ENCODE data around the gene VKORC1.
A peak's percentile ranks its signal among the peaks of the same experiment; 100 is the strongest.
"Not testable (repeated sequence)": the region's sequence is repeated elsewhere in the genome, so short reads cannot be mapped to it uniquely, and the experiment has no call there.

Gene VKORC1

DNA sequence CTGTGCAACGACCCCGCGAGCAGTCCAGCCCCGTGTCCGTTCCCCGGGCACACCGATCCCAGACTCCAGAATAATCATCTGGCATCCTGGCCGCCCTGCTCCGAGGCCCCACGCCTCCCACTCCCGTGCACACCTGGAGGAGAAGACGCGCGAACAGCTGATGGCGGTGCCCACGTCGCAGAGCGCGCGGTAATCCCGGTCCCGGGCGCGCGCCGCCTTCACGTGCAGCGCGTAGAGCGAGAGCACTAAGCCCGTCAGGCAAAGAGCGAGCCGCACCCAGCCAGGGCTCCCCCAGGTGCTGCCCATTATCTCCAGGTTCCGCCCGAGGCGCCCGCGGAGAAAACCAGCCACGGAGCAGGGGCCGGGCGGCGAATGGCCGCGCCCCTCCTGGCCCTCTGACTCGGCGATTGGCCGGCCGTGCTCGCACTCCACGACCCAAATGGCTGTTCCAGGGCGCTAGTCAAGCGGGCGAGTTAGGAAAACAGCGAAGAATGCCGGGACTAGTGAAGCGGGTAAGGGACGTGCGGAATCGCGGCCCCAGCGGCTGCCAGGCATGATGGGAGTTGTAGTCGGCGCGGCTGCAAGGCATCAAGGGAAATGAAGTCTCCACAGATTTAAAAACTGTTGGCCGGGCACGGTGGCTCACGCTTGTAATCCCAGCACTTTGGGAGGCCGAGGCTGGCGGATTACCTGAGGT lies at the start of gene VKORC1:
VKORC1 (minus strand) TSS at position 374 of the 697 bp plus-strand sequence; CDS start at position 306, 68 bp downstream.
- DNase-seq: peak; percentile 86 to 89

DNA sequence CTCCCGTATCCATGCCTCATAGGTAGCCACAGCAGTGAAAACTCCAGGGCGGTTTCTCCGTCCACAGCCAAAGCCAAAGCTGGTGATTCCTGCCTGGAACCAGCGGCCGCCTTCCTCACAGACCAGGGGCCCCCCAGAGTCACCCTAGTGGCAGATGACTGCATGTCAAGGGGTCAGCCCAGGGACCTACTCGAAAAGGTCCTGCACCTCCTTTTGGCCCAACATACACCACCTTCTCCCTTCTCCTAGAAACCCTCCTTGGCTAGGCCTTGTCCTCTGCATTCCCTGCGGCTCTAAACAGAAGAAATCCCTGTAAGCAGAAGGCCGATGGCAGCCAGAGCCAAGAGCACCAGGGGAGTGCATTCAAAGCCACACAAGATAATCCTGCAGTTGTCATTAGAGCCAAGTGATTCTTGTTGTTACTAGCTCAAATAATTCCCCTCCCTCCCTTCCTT lies 49.1 kb upstream of the VKORC1 start:
- no peak for DNase-seq

GRCh38 chr16:31143011-31143693 lies 48.6 kb upstream of the VKORC1 start:
- DNase-seq: no peak

GRCh38 chr16:31142109-31143010 lies 47.8 kb upstream of the VKORC1 start:
- DNase-seq: peak; percentile 86 to 87

GRCh38 chr16:31141489-31142108 lies 47.0 kb upstream of the VKORC1 start:
- no peak for DNase-seq

DNA sequence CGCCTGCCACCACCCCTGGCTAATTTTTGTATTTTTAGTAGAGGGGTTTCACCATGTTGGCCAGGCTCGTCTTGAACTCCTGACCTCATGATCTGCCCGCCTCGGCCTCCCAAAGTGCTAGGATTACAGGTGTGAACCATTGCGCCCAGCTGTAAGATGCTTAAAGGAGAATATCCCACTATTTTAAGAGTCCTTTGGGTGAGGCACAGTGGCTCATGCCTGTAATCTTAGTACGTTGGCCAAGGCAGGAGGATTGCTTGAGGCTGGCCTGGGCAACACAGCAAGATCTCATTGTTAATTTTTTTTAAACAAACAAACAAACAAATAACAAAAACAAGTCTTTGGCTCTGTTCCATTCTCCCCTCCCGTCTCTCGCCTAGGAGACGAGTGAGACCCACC lies 46.5 kb upstream of the VKORC1 start:
- DNase-seq: not testable (repeated sequence)

- no peak for DNase-seq
These were observed 44.3 kb upstream of the VKORC1 start for GRCh38 chr16:31138621-31139578.

DNA sequence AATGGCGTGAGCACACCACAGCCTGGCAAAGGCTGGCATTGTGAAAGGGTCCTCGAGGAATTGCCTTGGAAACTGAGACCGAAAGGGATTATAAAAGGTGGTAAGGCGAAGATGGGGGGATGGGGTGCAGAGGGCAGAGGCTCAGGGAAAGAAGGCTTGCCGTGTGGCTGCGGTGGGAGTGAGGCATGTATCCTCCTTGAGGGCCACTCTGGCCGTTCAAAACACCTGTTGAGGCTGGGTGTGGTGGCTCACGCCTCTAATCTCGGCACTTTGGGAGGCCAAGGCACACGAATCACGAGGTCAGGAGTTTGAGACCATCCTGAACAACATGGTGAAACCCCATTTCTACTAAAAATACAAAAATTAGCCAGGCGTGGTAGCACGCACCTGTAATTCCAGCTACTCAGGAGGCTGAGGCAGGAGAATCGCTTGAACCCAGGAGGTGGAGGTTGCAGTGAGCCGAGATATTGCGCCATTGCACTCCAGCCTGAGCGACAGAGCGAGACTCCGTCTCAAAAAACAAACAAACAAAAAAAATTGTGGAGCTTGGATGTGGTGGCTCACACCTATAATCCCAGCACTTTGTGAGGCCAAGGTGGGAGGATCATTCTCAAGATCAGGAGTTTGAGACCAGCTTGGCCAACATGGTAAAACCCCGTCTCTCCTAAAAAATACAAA lies 42.4 kb upstream of the VKORC1 start:
- not testable (repeated sequence) for DNase-seq

- no peak for DNase-seq
These were observed 41.7 kb upstream of the VKORC1 start for GRCh38 chr16:31136287-31136662.

DNA sequence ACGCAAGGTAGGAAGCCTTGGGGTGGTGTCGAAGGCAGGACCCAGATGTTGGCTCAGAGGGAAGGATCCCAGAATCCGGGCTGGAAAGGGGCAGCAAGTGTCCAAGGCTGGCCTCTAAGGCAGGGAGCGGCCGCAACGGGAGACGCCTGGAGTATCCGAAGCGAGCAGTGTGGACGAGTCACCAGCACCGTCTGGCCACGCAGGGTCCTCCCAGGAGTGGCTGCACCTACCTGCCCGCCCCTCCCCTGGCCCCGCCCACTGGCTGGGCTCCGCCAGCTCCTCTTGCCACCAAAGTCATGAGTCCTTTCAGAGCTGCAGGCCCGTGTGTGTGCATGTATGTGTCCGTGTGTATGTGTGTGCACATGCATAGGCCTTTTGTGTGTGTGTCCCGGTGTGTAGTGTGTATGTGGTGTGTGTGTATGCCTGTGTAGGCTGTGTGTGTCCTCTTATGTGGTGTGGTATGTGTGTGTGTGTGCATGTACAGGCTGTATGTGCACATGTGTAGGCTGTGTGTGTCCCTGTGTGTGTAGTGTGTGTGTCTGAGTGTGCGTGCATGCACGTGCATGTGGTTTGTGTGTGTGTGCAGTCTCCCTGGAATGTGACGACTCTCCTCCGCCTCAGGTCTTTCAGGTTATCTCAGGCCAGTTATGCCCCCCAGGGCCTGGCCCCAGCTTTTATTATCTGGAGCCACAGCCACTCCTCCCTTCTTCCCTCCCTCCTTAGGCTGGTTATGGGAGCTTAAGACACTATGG lies 41.1 kb upstream of the VKORC1 start, which contains the start of gene PRSS8:
PRSS8 (minus strand) TSS at position 193 of the 752 bp plus-strand sequence. CDS start 229 bp downstream, outside the sequence.
- DNase-seq: no peak

- no peak for DNase-seq
These were observed 40.3 kb upstream of the VKORC1 start for GRCh38 chr16:31134625-31135534.

DNA sequence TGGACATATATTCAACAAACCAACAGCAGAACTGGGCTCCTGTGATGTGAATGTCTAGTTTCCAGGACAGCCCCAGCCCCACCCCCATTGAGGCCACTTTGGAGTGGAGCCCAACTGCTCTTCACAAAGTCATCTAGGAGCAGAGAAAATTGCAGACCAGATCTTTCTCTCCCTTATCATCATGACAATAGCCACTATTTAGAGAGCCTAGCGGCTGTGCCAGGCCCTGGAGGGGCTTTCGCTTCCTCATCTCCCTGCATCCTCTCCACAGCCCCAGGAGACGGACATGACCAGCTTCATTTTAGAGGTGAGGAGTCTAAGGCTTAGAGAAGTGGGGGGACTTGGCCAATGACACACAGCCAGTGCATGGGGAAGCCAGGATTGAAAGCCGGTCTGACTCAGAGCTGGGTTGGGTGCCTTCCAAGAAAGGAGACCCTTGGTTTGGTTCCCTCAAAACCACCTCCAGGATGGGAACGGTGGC lies 39.5 kb upstream of the VKORC1 start:
- DNase-seq: no peak

DNA sequence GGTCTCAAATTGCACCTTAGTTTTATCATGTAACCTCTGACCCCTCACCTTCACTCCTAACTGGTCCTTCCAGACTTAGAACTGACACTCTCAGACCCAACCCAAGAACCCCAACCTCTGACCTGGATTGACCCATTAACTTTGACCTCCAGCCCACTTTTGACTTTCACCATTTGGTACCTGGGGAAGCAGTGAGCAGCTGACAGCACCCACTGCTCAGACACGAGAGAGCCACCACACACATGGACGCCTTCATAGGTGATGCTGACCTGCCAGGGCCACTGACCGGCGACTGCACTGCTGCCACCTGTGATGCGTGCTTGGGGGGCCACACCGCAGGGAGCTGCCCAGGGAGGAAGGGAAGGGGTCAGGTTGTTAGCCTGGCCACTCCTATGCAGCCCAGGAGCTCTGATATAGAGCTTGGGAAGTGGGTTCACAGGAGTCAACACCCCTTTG lies 38.5 kb upstream of the VKORC1 start:
- no peak for DNase-seq

DNA sequence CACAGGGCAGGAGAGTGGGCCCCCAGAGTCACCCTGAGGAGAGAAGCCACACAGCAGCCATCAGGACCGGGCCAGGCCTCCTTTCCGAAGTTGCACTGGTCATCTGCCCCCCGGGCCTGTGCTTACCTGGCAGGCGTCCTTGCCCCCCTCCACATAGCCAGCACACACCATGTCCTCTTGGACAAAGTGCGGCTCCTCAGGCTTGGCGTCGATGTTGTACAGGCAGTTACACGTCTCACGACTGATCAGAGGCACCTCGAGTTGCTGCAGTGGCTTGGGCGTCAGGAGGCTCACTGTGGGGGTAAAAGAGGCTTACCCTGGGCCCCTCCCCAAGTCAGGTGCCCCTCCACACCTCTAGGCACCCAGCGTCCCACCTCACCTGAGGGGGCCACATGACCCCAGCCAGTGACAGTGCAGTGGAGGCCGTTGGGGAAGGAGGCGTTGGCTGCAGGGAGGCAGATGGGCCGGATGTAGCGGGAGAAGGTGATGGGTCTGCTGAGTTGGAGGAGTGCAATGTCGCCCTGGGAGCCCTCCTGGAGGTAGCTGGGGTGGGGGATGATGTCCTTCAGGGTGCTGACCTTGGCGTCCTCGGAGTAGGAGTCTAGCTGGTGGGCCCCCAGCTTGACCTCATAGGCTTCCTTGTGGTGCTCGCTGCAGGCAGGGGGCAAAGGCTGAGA lies 37.8 kb upstream of the VKORC1 start:
- DNase-seq: no peak

- DNase-seq: no peak
These were observed 37.3 kb upstream of the VKORC1 start for GRCh38 chr16:31131841-31132271.

GRCh38 chr16:31131416-31131815 lies 36.8 kb upstream of the VKORC1 start:
- no peak for DNase-seq

- DNase-seq: no peak
These were observed 36.3 kb upstream of the VKORC1 start for GRCh38 chr16:31130899-31131298.

DNA sequence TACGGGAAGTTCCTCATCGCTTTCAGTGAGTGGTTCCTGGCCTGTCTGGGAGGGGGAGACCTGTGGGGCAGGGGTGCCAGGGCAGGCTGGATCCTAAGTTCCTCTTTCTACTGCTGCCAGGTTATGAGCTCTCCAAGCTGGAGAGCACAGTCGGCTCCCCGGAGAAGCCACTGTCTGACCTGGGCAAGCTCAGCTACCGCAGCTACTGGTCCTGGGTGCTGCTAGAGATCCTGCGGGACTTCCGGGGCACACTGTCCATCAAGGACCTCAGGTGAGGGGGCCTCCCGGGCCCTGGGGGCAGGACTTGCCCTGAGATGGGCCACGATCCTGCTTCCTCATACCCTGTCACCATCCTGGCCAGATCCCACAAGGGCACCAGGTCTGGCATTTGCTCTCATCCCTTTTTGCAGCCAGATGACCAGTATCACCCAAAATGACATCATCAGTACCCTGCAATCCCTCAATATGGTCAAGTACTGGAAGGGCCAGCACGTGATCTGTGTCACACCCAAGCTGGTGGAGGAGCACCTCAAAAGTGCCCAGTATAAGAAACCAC lies 35.8 kb upstream of the VKORC1 start:
- peak in 1 of 2 experiments; percentile 21 for DNase-seq
